ENCODE measurements around the gene RTBDN.

The RTBDN gene

GRCh38 chr19:12791345-12792050 lies 42.9 kb downstream of the RTBDN start, which contains the start of gene JUNB:
TSS of gene JUNB (plus strand) at chr19:12791486. CDS start at chr19:12791772, 286 bp downstream.
- DNase-seq, result peak; percentile 98

- no peak for DNase-seq
Measured at GRCh38 chr19:12790628-12791344, 43.6 kb downstream of the RTBDN start.

DNA sequence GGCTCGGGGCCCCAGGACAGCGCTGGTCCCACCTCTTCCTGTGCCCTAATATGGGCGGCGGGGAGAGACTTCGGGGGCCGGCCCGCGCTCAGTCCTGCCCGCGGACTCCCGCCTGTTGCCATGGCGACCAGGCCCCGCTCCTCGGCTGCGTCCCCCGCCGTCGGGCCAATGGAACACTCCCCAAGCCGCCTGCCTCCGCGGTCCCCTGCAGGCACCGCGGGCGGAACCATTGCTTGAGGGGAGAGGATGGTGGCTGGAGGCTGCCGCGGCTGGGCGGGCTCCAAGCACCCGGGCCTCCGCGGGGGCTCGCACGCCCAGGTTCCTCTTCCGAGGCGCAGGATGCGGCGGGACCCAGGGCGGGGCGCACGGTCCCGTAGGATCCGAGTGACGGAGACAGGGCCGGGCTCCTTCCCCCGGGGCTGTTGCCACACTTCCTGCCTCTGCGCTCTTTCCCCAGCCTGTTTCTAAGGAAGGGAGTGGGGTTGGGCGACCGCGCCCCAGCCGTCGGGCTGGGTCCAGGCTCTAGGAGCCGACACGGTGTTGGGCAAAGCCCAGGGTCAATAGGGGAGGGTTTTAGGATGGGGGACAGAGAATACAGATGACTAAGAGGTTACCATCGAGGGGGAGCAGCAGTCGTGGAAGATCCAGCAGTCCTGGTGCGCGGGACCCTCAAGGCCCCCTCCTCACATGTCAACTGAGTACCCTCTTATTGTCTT lies 44.3 kb downstream of the RTBDN start:
- peak; percentile 95 for DNase-seq

DNA sequence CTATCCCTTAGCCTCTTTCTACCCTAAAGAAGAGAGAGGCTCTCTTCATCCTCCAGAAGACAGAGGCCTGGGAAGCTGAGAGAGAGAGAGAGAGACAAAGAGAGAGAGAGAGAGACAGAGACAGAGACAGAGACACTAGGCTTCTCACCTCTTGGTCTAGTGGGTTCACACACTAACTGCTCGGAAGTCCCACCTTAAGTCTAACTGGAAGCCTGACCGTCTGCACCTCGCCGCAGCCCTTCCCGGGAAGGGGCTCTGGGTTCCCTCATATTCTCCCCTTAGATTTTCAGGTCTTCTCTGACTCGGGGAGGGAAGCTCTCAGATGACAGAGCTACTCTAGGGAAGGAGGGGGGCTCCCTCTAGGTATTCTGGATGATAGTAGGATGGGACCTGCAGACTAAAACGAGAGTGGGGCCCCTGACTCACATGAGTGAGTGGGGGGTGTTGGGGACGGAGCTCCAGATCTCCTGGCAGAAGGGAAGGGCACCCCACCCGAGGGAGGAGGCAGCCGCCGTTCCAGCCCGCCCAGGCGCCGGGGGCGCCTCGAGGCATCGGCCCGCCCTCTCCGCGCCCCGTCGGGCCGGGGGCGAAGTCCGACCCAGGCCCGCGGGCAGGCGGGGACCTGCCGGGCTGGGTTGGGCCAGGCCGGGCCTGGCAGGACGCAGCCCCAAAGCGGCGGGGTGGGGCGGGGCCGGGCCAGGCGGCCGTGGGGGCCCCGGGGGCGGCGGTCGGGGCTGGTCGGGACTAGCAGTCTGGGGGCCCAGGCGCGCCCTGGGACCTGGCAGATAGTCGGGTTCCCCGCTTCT lies 45.1 kb downstream of the RTBDN start:
- peak; percentile 48 for DNase-seq

DNA sequence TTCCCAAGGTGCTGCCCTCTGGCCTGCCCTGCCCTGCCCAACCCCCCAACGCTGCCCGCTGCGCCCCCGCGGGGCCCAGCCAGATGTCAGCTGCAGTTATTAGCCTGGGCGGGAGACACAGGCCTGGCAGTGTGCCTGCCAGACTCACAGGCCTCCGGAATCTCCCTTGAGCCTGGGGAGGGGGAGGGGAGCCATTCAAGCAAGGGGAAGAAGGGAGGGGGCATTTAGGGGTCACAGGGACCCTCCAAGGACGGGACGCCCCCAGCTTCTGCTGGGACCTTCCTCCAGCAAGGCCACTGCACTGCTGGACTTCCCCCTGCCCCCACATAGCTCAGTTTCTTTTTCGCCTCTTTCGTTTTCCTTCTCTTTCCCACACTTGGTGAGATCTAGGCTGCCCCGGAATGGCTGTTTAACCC lies 45.7 kb downstream of the RTBDN start:
- peak; percentile 85 for DNase-seq

GRCh38 chr19:12788042-12788681 lies 46.2 kb downstream of the RTBDN start:
- DNase-seq, result no peak

DNA sequence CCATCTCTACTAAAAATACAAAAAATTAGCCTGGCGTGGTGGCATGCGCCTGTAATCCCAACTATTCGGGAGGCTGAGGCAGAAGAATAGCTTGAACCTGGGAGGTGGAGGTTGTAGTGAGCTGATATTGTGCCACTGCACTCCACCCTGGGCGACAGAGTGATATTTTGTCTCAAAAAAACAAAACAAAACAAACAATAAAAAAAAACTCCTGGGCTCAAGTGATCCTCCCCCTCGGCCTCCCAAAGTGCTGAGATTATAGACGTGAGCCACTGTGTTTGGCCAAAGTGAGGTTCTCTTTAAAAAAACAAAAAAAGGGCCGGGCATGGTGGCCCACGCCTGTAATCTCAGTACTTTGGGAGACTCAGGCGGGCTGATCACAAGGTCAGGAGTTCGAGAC lies 46.9 kb downstream of the RTBDN start:
- DNase-seq, result no peak

DNA sequence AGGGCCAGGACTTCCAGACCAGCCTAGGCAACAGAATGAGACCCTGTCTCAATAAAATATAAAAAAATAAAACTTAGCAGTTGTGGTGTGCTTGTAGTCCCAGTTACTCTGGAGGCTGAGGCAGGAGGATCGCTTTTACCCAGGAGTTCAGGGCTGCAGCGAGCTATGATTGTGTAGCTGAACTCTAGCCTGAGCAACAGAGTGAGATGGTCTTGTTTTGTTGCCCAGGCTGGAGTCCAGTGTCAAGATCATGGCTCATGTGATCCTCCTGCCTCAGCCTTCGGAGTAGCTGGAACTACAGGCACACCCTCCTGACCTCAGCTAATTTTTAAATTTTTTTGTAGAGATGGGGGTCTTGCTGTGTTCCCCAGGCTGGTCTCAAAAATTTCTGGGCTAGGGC lies 47.4 kb downstream of the RTBDN start:
- no peak for DNase-seq

DNA sequence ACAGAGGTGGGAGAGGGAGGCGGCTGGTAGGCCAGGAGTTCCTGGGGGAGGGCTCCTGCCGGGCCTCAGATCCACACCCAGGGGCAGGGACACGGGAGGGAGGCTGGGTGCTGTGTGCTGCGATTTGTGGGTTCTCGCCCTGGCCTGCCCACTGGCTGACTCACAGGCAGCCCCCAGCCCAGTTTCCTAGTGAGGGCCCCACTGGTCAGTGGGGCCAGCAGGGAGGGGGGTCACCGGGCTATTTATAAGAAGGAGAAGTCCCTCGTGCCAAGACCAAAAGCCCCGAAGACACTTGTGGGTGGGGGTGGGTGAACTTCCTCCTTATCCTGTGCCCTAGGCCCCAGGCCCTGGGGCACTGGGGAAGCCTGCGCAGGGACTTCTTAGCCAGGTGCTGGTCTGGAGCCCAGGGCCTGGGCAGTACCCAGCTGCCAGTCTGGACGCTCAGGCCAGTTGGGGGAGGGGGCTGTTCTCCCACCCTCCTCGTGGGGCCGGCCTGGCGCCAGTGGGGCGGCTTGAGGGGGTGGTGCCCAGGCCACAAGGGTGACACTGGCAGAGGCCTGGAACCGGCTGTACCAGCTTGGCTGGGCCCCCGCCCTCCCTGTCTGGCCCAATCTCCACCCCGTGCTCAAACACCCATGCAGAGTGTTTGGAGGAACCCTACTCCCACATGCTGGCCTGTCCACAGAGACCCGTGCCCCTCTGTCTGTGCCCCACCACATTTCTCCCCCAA lies 48.1 kb downstream of the RTBDN start:
- no peak for DNase-seq

DNA sequence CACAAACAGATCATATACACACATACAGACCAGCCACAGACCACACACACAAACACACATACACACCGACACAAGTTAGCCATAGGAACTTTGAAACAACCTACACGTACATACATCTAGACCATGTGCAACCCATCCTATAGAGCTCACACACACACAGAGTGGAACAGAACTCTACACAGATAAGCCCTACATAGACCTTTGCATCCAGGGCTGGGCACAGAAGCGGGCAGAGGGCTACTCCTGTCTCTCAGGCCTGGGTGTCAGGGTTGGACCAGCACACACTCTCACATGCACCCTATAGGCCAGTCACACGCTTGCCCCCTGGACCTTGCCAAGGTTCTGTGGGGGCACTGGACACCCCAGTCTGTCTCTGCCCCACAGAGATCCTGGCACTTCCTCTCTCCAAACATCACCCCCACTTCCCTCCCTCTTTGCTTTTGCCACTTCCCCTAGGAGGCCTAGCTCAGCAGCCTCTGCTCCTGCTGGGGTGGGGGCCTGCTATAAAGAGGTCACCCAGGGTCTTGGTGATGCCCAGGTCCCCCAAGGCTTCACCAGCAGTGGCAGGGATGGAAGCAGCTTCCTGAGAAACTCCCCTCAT lies 48.8 kb downstream of the RTBDN start:
- no peak for DNase-seq

GRCh38 chr19:12784871-12785430 lies 49.4 kb downstream of the RTBDN start:
- DNase-seq, result no peak

GRCh38 chr19:12784394-12784870 lies 49.9 kb downstream of the RTBDN start:
- DNase-seq, result no peak

GRCh38 chr19:12783849-12784393 lies 50.5 kb downstream of the RTBDN start:
- DNase-seq, result no peak

DNA sequence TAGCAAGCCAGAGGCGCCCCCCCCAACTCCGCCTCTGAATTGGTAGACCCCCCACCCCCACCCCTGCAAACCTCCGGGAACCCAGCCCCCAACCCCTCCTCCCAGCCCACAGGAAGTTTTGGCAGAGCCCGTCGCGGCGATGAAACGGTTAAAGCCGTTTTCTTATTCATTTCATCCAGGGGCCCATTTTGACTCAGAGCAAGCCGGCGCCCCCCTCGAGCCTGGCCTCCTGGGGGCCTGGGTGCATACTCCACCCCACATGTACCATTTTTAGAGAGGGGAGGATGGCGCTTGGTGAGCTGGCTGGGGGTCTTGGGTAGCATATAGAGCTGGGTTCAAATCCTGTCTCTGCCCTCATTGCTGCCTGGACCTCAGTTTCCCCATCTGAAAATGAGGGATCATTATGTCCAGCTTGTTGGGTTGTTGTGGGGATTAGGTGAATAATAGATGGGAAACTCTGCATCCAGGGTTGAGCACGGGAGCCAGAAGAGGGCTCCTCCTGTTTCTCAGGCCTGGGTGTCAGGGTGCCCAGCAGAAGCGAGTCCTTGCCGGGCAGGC lies 51.0 kb downstream of the RTBDN start:
- no peak for DNase-seq

DNA sequence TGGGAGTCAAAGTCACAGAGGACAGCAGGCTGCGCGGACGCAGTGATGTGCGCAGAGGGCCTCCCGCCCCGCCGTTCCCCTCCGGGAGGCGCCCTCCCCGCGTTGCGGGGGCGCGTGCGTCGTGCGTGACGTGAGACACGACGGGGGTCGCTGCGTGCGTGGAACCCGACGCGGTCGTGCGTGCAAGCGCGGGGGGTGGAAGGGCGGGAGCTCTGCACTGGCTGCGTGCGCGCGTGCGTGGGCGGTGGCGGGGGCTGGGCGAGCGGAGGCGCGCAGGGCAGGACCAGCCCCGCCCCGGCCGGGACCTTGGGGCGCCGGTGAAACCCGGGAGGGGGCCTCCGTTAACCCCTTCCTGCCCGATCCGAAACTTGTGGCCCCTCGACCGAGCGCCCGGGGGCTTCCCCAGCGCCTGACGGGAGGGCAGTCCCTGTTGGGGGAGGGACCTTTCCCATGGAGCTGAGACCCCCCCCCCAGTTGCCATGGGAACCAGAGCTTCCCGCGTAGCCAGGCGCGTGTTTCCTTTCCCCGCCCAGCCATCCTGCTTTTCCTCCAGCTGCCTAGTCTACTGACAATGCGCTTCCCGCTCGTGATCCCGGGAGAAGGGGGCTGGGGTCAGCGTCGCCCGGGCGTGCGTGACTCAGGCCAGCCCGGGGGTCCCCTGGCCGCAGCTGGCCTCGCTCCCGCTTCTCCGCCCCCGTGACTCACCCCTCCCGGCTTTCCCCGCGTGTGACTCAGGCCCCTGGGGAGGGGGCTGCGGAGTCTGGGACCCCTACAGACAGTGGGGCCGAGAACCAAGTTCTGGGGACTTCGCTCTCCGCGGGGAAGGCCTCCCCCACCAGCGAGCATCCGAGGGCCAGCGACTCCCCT lies 51.7 kb downstream of the RTBDN start:
- DNase-seq, result peak; percentile 92

DNA sequence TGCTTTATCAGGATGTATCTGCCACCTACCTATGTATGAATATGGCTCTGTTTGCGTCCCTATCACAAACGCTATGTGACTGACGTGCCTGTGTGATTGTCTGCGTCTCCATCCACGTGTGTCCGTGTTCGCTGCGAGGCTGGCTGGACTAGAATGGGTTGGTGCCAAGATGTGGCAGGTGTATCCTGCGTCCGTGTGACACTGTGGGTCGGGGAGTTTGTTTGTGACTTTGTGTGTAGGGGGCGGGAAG lies 52.3 kb downstream of the RTBDN start:
- DNase-seq, result no peak

DNA sequence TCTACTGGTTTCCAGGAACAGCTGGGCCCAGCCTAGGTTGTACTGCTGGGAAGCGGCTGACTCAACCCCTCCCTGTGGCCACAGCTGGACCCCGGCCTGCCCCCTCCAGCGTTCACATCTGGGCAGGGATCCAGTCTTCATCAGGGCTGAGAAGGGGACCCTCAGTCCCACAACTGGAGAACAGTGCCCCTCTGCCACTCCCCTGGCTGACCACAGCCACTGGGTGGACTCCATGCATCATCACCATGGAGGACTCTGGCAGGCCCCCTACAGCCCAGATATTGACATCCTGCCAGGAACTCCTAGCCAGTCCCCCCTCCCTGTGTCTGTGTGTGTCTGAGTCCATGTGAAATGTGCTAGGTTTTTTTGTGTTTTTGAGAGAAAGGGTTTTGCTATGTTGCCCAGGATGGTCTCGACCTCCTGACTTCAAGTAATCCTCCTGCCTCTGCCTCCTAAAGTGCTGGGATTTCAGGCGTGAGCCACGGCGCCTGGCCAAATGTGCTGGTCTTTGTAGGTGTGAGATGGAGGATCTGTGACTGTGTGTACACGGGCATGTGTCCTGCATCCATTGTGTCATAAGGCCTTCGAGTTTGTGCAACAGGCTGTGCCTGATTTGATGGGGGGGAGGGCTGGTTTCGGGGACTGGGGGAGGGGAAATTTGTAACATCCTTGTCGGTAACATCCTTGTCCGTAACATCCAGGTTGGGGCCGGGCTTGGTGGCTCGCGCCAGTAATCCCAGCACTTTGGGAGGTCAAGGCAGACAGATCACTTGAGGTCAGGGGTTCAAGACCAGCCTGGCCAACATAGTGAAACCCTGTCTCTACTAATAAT lies 55.0 kb downstream of the RTBDN start:
- DNase-seq, result peak; percentile 89

DNA sequence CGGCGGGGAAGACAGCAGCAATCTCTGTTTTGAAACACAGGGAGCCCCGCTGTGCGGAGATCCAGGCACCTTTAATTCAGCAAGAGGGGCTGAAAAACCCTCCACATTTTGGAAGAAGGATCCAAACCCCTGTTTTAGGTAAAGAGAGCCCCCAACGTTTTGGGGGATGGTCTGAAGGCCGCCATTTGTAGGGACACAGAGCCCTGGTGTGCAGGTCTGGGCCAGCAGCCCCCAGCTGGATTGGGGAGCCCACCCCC lies 55.5 kb downstream of the RTBDN start:
- no peak for DNase-seq

All from right forelimb (tissue), 1 donor.